ENCODE results near the gene FABP1. TPM values are rescaled to one million over a fixed set of nuclear protein-coding genes. Genes with fewer than 3 reads are reported as not detected.

FABP1 gene
- total and polyA plus RNA-seq, 2 of the 8 experiments (the other 6 are each of a cell fraction or from before 2014, with no cell fraction given) = 0.09 TPM; not detected in 1

- DNase-seq (ENCODE audit: low read depth in 1 of 2, low spot score in 2 of 2) = no peak
- peaks cover 0 to 9% (median 2%) of the 10 kb centered on the region in 4 experiments; a peak in 5 of 7 replicates for H3K4me1 ChIP-seq (replicated peaks in 1 of 4; ENCODE audit: control insufficient read depth in 3 of 4, insufficient read depth in 4 of 4, low read length in 3 of 4)
- H3K36me3 ChIP-seq (ENCODE audit: control insufficient read depth in 2 of 4, insufficient read depth in 4 of 4, low read length in 3 of 4) = no peaks in the 10 kb centered on the region
- H2BK20ac ChIP-seq (ENCODE audit: low read length) = no peak overlapping the region
- FAIRE-seq = no peak
- no peak overlapping the region for H3K27ac ChIP-seq (ENCODE audit: low read depth, low read length)
- ChIA-PET CTCF (ENCODE audit: partially characterized antibody) (no interaction called here), POLR2A (ENCODE audit: partially characterized antibody) (interaction anchor here (0.8 to 1.2 kb wide), 2 partner anchors 38 to 75 kb away, joined by 3 read pairs; no protein-coding TSS in a partner anchor)
- no peak overlapping the region for H2BK120ac ChIP-seq (replicated peaks; ENCODE audit: low read depth, low read length)
- no peak overlapping the region for H2AFZ ChIP-seq (ENCODE audit: low read length)
- H3K4me2 ChIP-seq (ENCODE audit: insufficient read depth in 1 of 2, low read depth in 2 of 2, low read length in 2 of 2) = no peak overlapping the region
- H3K9ac ChIP-seq (replicated peaks in 1 of 4; ENCODE audit: extremely low read depth in 1 of 4, low read depth in 3 of 4, low read length in 3 of 4) = no peak overlapping the region
- H2BK15ac ChIP-seq (ENCODE audit: low read length) = no peak overlapping the region
- H3K23ac ChIP-seq (ENCODE audit: insufficient read length) = no peak overlapping the region
- no peak overlapping the region for H4K91ac ChIP-seq (replicated peaks; ENCODE audit: insufficient read length, low read length)
- no peak overlapping the region for H3K4me3 ChIP-seq (ENCODE audit: extremely low read depth in 1 of 4, insufficient read depth in 2 of 4, low read depth in 3 of 4, low read length in 4 of 4)
- H2BK12ac ChIP-seq (ENCODE audit: low read depth, low read length) = no peak overlapping the region
- no peaks in the 10 kb centered on the region for H3K79me2 ChIP-seq (ENCODE audit: control insufficient read depth in 1 of 2, insufficient read depth in 2 of 2, low read length in 2 of 2)
- no peaks in the 10 kb centered on the region for H3K27me3 ChIP-seq (replicated peaks in 1 of 4; ENCODE audit: control insufficient read depth in 3 of 4, extremely low read depth in 1 of 4, insufficient read depth in 3 of 4, low read length in 3 of 4)
- no peaks in the 10 kb centered on the region for H3K9me3 ChIP-seq (ENCODE audit: insufficient read depth in 2 of 2, low read depth in 1 of 2, low read length in 1 of 2)
- no peak overlapping the region for H3K14ac ChIP-seq (ENCODE audit: insufficient read length)
- no peak overlapping the region for H4K8ac ChIP-seq (ENCODE audit: extremely low read depth, insufficient read depth, low read length)
- no peaks in the 10 kb centered on the region for H3K79me1 ChIP-seq (ENCODE audit: low read depth, low read length)
- no peak overlapping the region for H2BK5ac ChIP-seq (ENCODE audit: low read depth, low read length)
- H4K5ac ChIP-seq (ENCODE audit: insufficient read length, low read depth, low read length) = no peak overlapping the region
- H3K56ac ChIP-seq (replicated peaks; ENCODE audit: insufficient read length, low read depth, low read length) = no peak overlapping the region
- H2AK5ac ChIP-seq (ENCODE audit: low read depth, low read length) = no peak overlapping the region
- no peaks in the 10 kb centered on the region for H4K20me1 ChIP-seq (replicated peaks in 1 of 2; ENCODE audit: control insufficient read depth in 1 of 2, insufficient read depth in 2 of 2, low read length in 2 of 2)
- TF ChIP-seq CBX5 (IDR thresholded peaks at IDR 0.05; ENCODE audit: low read depth, low read length) (no peak), KDM4A (IDR thresholded peaks at IDR 0.05; ENCODE audit: low read depth, low read length, severe bottlenecking) (no peak), HDAC2 (IDR thresholded peaks at IDR 0.05; ENCODE audit: borderline replicate concordance in 1 of 2, low read depth in 2 of 2, low read length in 2 of 2) (no peak), TBP (IDR thresholded peaks at IDR 0.05; ENCODE audit: low read depth, low read length) (no peak), KDM1A (IDR thresholded peaks at IDR 0.05; ENCODE audit: borderline replicate concordance, low read length) (no peak), GABPA (IDR thresholded peaks at IDR 0.05; ENCODE audit: borderline replicate concordance, insufficient read depth, low read length) (no peak), FOSL1 (IDR thresholded peaks at IDR 0.05; ENCODE audit: insufficient read depth, low read depth, low read length) (no peak), SP2 (IDR thresholded peaks at IDR 0.05; ENCODE audit: low read length) (no peak)
- H3K18ac ChIP-seq (ENCODE audit: extremely low read depth, low read length) = no peak overlapping the region
- no peaks in the 10 kb centered on the region for H3K23me2 ChIP-seq (ENCODE audit: low read depth, low read length)
- H3K4ac ChIP-seq (replicated peaks; ENCODE audit: insufficient read length, low read depth, low read length) = no peak overlapping the region
Observed at GRCh38 chr2:88092773-88093172, 35.1 kb downstream of the FABP1 start.

All from H1 (cell line).